Subcutaneous adipose tissue (tissue), 4 donors: ENCODE results near the gene CENPQ. TPM values are rescaled to one million over a fixed set of nuclear protein-coding genes. Genes with fewer than 3 reads are reported as not detected.

Experiments used
- total RNA-seq, 4 donors: library from RNA; depleted of rRNA; stranded (reverse); fragments of >200 nt; gene quantifications; one replicate each; pipeline ENCODE4 v1.1.0, GENCODE V29; 2016
- TF ChIP-seq, protein P1 (sequence below): fragments of 450-650 bp; IDR thresholded peaks from one replicate; pipeline ENCODE4 v1.5.1; 2016; ENCODE audit warnings: low read depth, mild to moderate bottlenecking, control low read depth, antibody characterized with exemption, moderate library complexity

Gene CENPQ
- total RNA-seq, 4 donors from 2014 or later = 2.6 to 12.2 (median 5.8) TPM

- TF ChIP-seq, protein P1, sequence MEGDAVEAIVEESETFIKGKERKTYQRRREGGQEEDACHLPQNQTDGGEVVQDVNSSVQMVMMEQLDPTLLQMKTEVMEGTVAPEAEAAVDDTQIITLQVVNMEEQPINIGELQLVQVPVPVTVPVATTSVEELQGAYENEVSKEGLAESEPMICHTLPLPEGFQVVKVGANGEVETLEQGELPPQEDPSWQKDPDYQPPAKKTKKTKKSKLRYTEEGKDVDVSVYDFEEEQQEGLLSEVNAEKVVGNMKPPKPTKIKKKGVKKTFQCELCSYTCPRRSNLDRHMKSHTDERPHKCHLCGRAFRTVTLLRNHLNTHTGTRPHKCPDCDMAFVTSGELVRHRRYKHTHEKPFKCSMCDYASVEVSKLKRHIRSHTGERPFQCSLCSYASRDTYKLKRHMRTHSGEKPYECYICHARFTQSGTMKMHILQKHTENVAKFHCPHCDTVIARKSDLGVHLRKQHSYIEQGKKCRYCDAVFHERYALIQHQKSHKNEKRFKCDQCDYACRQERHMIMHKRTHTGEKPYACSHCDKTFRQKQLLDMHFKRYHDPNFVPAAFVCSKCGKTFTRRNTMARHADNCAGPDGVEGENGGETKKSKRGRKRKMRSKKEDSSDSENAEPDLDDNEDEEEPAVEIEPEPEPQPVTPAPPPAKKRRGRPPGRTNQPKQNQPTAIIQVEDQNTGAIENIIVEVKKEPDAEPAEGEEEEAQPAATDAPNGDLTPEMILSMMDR = no peak
Observed at GRCh38 chr6:49479308-49479970, 16.3 kb downstream of the CENPQ start.

- TF ChIP-seq, protein P1 = no peak
Observed at GRCh38 chr6:49490633-49491032, 27.5 kb downstream of the CENPQ start.

- TF ChIP-seq, protein P1 = no peak
Observed at GRCh38 chr6:49497304-49497703, 34.1 kb downstream of the CENPQ start.

- TF ChIP-seq, protein P1 = no peak
Observed at GRCh38 chr6:49499126-49499525, 36.0 kb downstream of the CENPQ start.

DNA sequence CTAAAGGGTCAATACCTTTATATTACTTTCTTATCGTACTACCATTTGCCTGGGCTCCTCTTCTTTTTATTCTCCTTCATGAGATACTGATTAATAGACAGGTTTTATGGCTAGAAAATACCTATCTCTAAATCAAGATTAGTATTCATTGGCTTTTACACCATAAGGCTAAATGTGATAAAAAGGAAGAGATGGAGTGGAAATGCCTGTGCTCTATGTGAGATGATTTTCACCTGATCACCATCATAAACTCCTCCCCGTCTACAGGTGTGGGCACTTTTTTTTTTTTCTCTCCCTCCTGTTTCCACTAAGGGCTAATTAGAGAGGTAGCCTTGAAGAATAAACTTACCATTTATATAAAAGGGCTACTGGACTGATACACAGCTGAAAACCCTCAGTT lies 36.5 kb downstream of the CENPQ start, which contains the start of gene GLYATL3:
TSS of gene GLYATL3 (plus strand) at position 301 of the 400 bp plus-strand sequence. CDS start 12,068 bp downstream, outside the sequence.
- TF ChIP-seq, protein P1 = no peak

DNA sequence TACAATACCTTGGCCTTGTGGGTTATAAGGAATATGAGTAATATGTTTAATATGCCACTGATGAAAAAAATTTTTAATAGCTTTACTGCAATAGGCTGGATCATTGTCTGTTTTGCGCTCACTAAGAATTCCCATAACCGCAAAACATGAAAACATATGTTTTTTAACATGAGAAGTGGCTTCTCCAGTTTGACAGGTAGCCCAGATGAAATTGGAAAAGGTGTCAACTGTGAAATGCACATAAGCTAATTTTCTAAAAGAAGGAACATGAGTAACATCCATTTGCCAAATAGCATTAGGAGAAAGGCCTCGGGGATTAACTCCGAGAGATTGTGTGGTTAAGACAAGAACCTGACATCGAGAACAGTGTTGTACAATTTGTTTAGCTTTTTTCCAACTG lies 41.5 kb downstream of the CENPQ start:
- TF ChIP-seq, protein P1 = no peak

- TF ChIP-seq, protein P1 = no peak
Observed at GRCh38 chr6:49506569-49507111, 43.5 kb downstream of the CENPQ start.
